ENCODE data around the gene TRIP13. TPM values are rescaled to one million over a fixed set of nuclear protein-coding genes. Genes with fewer than 3 reads are reported as not detected.
"Not testable (repeated sequence)": the region's sequence is repeated elsewhere in the genome, so short reads cannot be mapped to it uniquely, and the experiment has no call there.

TRIP13 gene
- total RNA-seq, 1 experiment from 2014 or later: 21.4 TPM

DNA sequence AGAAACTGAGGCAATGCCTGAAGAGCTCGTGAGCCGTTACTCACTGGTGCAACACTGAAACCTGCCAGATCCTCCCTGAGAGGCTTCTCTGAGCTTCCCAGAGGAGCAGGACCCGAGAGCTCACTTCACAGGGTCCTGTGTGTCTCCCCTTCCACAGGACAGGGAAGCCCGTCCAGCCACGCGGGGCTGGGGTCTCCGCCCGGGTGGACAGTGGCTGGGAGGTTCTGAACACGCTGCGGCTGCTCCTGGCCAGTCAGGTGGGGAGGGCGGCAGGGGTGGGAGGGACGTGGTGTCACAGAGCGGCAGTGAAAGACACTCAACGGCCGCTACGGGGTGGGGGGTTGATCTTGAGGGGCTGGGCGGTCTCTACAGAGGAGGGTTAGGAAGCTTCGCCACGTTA is 41.6 kb upstream of the TRIP13 start:
- intact Hi-C loops (cut with micrococcal nuclease): loop anchor here (10.0 kb wide), 1 partner anchor 176 kb away; no protein-coding TSS in a partner anchor
- no peaks in the 10 kb centered on the region for H3K4me1 Mint-ChIP-seq (ENCODE audit: insufficient read depth, unreplicated experiment)
- H3K27ac Mint-ChIP-seq (ENCODE audit: low read depth, unreplicated experiment): no peak overlapping the region
- no peaks in the 10 kb centered on the region for H3K9me3 Mint-ChIP-seq (ENCODE audit: unreplicated experiment)
- H3K27me3 Mint-ChIP-seq (ENCODE audit: insufficient read depth, unreplicated experiment): peaks cover 31% of the 10 kb centered on the region
- no peak overlapping the region for H3K4me3 Mint-ChIP-seq (ENCODE audit: unreplicated experiment)
- H3K36me3 Mint-ChIP-seq (ENCODE audit: insufficient read depth, unreplicated experiment): no peaks in the 10 kb centered on the region
- DNase-seq (ENCODE audit: unreplicated experiment): no peak
- ChIA-PET POLR2A (no interaction called here), CTCF (no interaction called here)
- TF ChIP-seq, protein P1, sequence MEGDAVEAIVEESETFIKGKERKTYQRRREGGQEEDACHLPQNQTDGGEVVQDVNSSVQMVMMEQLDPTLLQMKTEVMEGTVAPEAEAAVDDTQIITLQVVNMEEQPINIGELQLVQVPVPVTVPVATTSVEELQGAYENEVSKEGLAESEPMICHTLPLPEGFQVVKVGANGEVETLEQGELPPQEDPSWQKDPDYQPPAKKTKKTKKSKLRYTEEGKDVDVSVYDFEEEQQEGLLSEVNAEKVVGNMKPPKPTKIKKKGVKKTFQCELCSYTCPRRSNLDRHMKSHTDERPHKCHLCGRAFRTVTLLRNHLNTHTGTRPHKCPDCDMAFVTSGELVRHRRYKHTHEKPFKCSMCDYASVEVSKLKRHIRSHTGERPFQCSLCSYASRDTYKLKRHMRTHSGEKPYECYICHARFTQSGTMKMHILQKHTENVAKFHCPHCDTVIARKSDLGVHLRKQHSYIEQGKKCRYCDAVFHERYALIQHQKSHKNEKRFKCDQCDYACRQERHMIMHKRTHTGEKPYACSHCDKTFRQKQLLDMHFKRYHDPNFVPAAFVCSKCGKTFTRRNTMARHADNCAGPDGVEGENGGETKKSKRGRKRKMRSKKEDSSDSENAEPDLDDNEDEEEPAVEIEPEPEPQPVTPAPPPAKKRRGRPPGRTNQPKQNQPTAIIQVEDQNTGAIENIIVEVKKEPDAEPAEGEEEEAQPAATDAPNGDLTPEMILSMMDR (IDR thresholded peaks at IDR 0.05; ENCODE audit: unreplicated experiment): no peak
- BruUV-seq (replicated peaks): no TSS peak

DNA sequence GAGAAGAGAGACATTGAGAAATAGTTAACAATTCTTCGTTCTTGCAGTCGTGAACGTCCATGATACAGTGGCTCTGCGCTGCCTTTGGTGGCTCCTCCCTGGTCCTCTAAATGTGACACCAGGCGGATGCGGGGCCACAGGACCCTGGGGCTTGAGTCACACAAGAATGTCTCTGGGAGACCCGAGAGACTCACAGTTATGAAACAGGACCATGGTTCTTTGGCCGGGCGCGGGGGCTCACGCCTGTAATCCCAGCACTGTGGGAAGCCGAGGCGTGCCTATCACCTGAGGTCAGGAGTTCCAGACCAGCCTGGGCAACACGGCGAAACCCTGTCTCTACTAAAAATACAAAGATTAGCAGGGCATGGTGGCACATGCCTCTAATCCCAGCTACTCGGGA is 41.1 kb upstream of the TRIP13 start:
- ChIA-PET CTCF (no interaction called here), POLR2A (no interaction called here)
- H3K27me3 Mint-ChIP-seq (ENCODE audit: insufficient read depth, unreplicated experiment): peaks cover 27% of the 10 kb centered on the region
- no peaks in the 10 kb centered on the region for H3K9me3 Mint-ChIP-seq (ENCODE audit: unreplicated experiment)
- no peak overlapping the region for H3K4me3 Mint-ChIP-seq (ENCODE audit: unreplicated experiment)
- no peak overlapping the region for H3K27ac Mint-ChIP-seq (ENCODE audit: low read depth, unreplicated experiment)
- TF ChIP-seq, protein P1 (IDR thresholded peaks at IDR 0.05; ENCODE audit: unreplicated experiment): no peak
- intact Hi-C loops (cut with micrococcal nuclease): loop anchor here (10.0 kb wide), 1 partner anchor 177 kb away; no protein-coding TSS in a partner anchor
- no TSS peak for BruUV-seq (replicated peaks)
- DNase-seq (ENCODE audit: unreplicated experiment): no peak
- H3K4me1 Mint-ChIP-seq (ENCODE audit: insufficient read depth, unreplicated experiment): no peaks in the 10 kb centered on the region
- H3K36me3 Mint-ChIP-seq (ENCODE audit: insufficient read depth, unreplicated experiment): no peaks in the 10 kb centered on the region

DNA sequence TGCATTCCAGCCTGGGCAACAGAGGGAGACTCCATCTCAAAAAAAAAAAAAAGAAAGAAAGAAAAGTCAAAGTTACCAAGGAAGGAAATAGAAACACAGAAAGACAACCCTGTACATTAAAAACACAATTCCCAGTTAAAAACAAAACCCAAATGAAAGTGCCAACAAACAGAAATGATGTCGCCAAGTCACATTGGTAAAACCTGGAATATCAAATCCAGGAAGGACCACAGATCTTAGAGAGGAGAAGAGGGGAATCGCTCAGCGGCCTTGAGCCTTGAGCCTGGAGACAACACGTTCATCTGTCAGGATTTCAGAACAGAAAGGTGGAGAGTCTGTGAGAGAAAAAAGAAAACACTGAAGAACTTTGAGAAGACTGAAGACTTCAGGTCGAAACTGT is 40.7 kb upstream of the TRIP13 start:
- Mint-ChIP-seq H3K36me3 (ENCODE audit: insufficient read depth, unreplicated experiment) (no peaks in the 10 kb centered on the region), H3K27me3 (ENCODE audit: insufficient read depth, unreplicated experiment) (peaks cover 23% of the 10 kb centered on the region), H3K4me1 (ENCODE audit: insufficient read depth, unreplicated experiment) (no peaks in the 10 kb centered on the region), H3K4me3 (ENCODE audit: unreplicated experiment) (no peak overlapping the region), H3K27ac (ENCODE audit: low read depth, unreplicated experiment) (no peak overlapping the region), H3K9me3 (ENCODE audit: unreplicated experiment) (no peaks in the 10 kb centered on the region)
- no peak for DNase-seq (ENCODE audit: unreplicated experiment)
- ChIA-PET POLR2A (no interaction called here), CTCF (no interaction called here)
- TF ChIP-seq, protein P1 (IDR thresholded peaks at IDR 0.05; ENCODE audit: unreplicated experiment): no peak
- no TSS peak for BruUV-seq (replicated peaks)
- intact Hi-C loops (cut with micrococcal nuclease): loop anchor here (10.0 kb wide), 1 partner anchor 177 kb away; no protein-coding TSS in a partner anchor

DNA sequence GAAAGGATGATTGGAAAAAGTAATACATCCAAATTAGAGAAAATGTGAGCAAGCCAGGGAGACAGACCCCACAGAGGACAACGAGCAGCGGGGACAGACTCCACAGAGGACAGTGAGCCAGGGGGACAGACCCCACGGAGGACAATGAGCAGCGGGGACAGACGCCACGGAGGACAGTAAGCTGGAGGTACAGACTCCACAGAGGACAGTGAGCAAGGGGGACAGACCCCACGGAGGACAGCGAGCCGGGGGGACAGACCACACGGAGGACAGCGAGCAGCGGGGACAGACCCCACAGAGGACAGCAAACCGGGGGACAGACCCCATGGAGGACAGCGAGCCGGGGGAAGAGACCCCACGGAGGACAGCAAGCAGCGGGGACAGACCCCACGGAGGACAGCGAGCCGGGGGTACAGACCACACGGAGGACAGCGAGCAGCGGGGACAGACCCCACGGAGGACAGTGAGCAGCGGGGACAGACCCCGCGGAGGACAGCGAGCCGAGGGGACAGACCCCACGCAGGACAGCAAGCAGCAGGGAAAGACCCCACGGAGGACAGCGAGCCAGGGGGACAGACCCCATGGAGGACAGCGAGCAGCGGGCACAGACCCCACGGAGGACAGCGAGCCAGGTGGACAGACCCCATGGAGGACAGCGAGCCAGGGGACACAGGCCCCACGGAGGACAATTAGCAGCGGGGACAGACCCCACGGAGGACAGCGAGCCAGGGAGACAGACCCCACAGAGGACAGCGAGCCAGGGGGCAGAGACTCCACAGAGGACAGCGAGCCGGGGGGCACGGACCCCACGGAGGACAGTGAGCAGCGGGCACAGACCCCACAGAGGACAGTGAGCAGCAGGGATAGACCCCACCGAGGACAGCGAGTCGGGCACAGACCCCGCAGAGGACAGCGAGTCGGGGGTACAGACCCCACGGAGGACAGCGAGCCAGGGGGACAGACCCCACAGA is 40.0 kb upstream of the TRIP13 start:
- ChIA-PET CTCF (no interaction called here), POLR2A (interaction anchor here (0.7 kb wide), 1 partner anchor 183 kb away, joined by 4 read pairs; no protein-coding TSS in a partner anchor)
- H3K27me3 Mint-ChIP-seq (ENCODE audit: insufficient read depth, unreplicated experiment): peaks cover 20% of the 10 kb centered on the region
- no peak for DNase-seq (ENCODE audit: unreplicated experiment)
- BruUV-seq (replicated peaks): no TSS peak
- peak overlapping the region; percentile 1 for H3K27ac Mint-ChIP-seq (ENCODE audit: low read depth, unreplicated experiment)
- H3K4me3 Mint-ChIP-seq (ENCODE audit: unreplicated experiment): no peak overlapping the region
- no peaks in the 10 kb centered on the region for H3K36me3 Mint-ChIP-seq (ENCODE audit: insufficient read depth, unreplicated experiment)
- no peaks in the 10 kb centered on the region for H3K9me3 Mint-ChIP-seq (ENCODE audit: unreplicated experiment)
- intact Hi-C loops (cut with micrococcal nuclease): loop anchor here (10.0 kb wide), 1 partner anchor 178 kb away; no protein-coding TSS in a partner anchor
- TF ChIP-seq, protein P1 (IDR thresholded peaks at IDR 0.05; ENCODE audit: unreplicated experiment): no peak
- H3K4me1 Mint-ChIP-seq (ENCODE audit: insufficient read depth, unreplicated experiment): no peaks in the 10 kb centered on the region

DNA sequence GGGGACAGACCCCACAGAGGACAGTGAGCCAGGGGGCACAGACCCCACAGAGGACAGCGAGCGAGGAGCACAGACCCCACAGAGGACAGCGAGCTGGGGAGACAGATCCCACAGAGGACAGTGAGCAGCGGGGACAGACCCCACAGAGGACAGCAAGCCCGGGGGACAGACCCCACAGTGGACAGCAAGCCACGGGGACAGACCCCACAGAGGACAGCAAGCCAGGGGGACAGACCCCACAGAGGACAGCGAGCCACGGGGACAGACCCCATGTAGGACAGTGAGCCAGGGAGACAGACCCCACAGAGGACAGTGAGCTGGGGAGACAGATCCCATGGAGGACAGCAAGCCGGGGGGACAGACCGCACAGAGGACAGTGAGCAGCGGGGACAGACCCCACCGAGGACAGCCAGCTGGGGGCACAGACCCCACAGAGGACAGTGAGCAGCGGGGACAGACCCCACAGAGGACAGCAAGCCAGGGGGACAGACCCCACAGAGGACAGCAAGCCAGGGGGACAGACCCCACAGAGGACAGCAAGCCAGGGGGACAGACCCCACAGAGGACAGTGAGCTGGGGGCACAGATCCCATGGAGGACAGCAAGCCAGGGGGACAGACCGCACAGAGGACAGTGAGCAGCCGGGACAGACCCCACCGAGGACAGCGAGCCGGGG is 39.1 kb upstream of the TRIP13 start:
- H3K9me3 Mint-ChIP-seq (ENCODE audit: unreplicated experiment); H3K4me3 Mint-ChIP-seq (ENCODE audit: unreplicated experiment); H3K27ac Mint-ChIP-seq (ENCODE audit: low read depth, unreplicated experiment); H3K4me1 Mint-ChIP-seq (ENCODE audit: insufficient read depth, unreplicated experiment); H3K36me3 Mint-ChIP-seq (ENCODE audit: insufficient read depth, unreplicated experiment); DNase-seq (ENCODE audit: unreplicated experiment); BruUV-seq (replicated peaks); CTCF ChIA-PET: not testable (repeated sequence)
- intact Hi-C loops (cut with micrococcal nuclease): loop anchor here (10.0 kb wide), 1 partner anchor 179 kb away; no protein-coding TSS in a partner anchor
- H3K27me3 Mint-ChIP-seq (ENCODE audit: insufficient read depth, unreplicated experiment): peaks cover 20% of the 10 kb centered on the region
- POLR2A ChIA-PET: interaction anchor here (0.7 kb wide), 1 partner anchor 183 kb away, joined by 4 read pairs; no protein-coding TSS in a partner anchor

Data from MCF 10A (cell line).